COR-L47 (cell line): ENCODE data around the gene CSF1R.

ENCODE experiments used
- DNase-seq: peaks from one replicate; lab custom pipeline; 2025; lab: John Stamatoyannopoulos, UW

CSF1R gene

GRCh38 chr5:150022681-150023080, 63.7 kb downstream of the CSF1R start:
- no peak for DNase-seq

DNA sequence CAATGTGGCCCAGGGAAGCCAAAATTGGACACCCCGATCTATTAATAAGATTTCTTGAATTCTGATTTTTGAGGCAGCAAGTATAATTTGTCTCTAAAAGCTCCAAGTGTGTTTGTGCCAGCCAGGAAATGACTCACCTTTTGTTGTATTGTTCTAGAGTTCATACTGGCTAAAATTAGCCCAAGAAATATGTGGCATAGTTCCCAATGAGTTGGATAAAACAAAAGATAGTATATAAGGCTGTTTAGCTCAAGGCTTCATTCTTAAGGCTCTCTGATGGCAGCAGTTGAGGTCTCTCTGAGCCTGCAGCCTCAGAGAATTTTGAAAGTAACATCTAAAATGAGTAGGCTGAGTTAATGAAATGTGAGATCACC, 64.2 kb downstream of the CSF1R start:
- DNase-seq: no peak

DNA sequence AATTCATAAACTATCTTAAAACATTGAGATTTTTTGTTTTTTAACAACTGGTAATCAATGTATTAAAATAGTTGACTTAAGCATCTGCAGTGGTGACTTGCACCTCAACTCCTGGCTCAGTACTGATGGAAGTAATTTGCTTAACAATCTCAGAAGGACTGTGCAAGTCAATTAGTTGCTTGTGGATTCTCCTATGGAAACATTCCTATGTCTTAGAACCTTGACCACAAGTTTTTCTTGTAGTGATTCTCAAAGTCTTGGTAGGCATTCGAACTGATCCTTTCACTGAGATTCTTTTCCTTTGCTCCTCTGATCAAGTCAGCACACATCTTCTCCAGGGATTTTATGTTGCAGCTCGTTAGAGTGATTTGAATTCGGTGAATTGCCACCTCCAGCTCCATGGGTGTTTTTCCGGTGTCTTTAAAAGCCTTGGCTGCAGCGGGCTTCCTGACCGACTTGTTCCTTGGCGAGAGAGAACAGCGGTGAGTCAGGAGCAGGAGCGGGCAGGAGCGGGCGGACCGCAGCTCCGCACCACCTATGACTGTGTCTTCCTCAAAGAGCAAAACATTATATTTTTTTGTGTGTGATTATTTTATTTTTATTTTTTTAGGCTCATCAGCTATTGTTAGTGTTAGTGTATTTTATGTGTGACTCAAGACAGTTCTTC, 64.7 kb downstream of the CSF1R start:
- no peak for DNase-seq

GRCh38 chr5:150020249-150020648, 66.1 kb downstream of the CSF1R start:
- no peak for DNase-seq

GRCh38 chr5:150017226-150018005, 68.9 kb downstream of the CSF1R start:
- no peak for DNase-seq

- DNase-seq: no peak
These were observed 69.8 kb downstream of the CSF1R start for GRCh38 chr5:150016537-150016936.

DNA sequence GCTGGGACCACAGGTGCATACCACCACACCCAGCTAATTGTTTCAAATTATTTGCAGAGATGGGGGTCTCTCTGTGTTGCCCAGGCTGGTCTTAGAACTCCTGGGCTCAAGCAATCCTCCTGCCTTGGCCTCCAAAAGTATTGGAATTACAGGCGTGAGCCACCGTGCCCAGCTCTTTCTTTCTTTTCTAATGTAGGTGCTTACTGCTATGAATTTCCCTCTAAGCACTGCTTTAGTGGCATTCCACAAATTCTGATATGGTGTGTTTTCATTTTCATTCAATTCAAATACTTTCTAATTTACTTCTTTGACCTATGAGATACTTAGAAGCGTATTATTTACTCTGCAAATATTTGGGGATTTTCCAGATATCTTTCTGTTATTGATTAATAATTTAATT, 70.9 kb downstream of the CSF1R start:
- no peak for DNase-seq

- DNase-seq: no peak
These were observed 71.9 kb downstream of the CSF1R start for GRCh38 chr5:150014456-150014855.

- no peak for DNase-seq
These were observed 72.4 kb downstream of the CSF1R start for GRCh38 chr5:150013931-150014330.

DNA sequence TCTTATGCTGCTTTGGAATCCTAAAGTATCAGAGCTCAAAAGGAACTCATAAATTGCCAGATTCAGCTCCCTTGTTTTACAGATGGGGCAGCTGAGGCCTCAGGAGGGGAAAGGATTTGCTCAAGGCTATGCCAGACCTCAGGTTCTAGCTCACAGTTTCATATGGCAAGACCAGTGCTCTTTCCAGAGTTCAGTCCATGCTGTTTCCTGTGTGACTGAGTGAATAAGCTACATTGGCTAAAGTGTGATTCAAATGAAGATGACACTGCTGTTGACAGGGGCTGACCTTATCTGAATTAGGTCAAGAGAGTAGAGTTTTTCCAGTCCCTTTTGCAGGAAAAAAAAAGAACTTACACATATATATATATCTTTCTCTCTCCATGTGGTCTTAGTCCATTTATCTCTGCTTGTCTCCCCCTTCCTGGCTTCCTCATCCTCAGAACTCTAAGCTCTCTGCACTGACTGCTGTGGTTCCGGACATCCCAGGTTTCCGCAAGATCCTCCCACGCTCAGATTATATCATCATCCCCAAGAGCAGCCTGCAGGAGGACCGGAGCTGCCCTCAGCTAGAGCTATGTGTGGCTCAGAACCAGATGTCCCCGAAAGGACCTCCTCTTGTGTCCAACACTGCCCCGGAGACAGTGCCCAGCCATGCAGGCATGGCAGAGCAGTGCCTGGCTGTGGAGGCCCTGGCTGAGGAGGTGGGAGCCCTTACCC, 76.5 kb downstream of the CSF1R start:
- DNase-seq: no peak

- DNase-seq: no peak
These were observed 79.3 kb downstream of the CSF1R start for GRCh38 chr5:150007050-150007449.

- no peak for DNase-seq
These were observed 80.0 kb downstream of the CSF1R start for GRCh38 chr5:150006318-150006717.
